H9 (cell line): Measurements from ENCODE around the gene MAP3K12. TPM values are rescaled to one million over a fixed set of nuclear protein-coding genes. Genes with fewer than 3 reads are reported as not detected.

ENCODE experiments used
- DNase-seq: peaks from one replicate; pipeline ENCODE4 v3.0.0-alpha.2; 2017
- H2AFZ ChIP-seq: one replicate; pipeline ENCODE4 v1.6.1; 2013; ENCODE audit warnings: mild to moderate bottlenecking, low read length, control low read depth, moderate library complexity
- H2AK5ac ChIP-seq: 2 replicates; pipeline ENCODE4 v1.6.1; 2013; ENCODE audit warnings: low read length, control low read depth, mixed read lengths; ENCODE audit not compliant: insufficient read length
- H2BK120ac ChIP-seq: one replicate; pipeline ENCODE4 v1.6.1; 2013; ENCODE audit warnings: low read depth, mild to moderate bottlenecking, low read length, control low read depth, inconsistent platforms; ENCODE audit not compliant: poor library complexity, severe bottlenecking
- H2BK12ac ChIP-seq: 2 replicates; pipeline ENCODE4 v1.6.1; 2013; ENCODE audit warnings: low read length, control low read depth, mixed read lengths, low read depth; ENCODE audit not compliant: insufficient read length
- H2BK15ac ChIP-seq: 2 replicates; pipeline ENCODE4 v1.6.1; 2013; ENCODE audit warnings: low read depth, low read length, control low read depth
- H2BK20ac ChIP-seq: one replicate; pipeline ENCODE4 v1.6.1; 2013; ENCODE audit warnings: low read depth, mild to moderate bottlenecking, low read length, control low read depth, inconsistent platforms; ENCODE audit not compliant: poor library complexity, severe bottlenecking
- H2BK5ac ChIP-seq: 2 replicates; pipeline ENCODE4 v1.6.1; 2013; ENCODE audit warnings: low read length, control low read depth, mixed read lengths; ENCODE audit not compliant: insufficient read length
- H3K14ac ChIP-seq: 2 replicates; pipeline ENCODE4 v1.6.1; 2013; ENCODE audit warnings: low read length, control low read depth; ENCODE audit not compliant: insufficient read depth
- H3K18ac ChIP-seq: 2 replicates; pipeline ENCODE4 v1.6.1; 2013; ENCODE audit warnings: low read depth, mild to moderate bottlenecking, mixed read lengths, low read length, control low read depth; ENCODE audit not compliant: insufficient read length
- H3K23ac ChIP-seq: 2 replicates; pipeline ENCODE4 v1.6.1; 2013; ENCODE audit warnings: low read length, control low read depth, mixed read lengths, low read depth; ENCODE audit not compliant: insufficient read length
- H3K23me2 ChIP-seq: 2 replicates; pipeline ENCODE4 v1.6.1; 2013; ENCODE audit warnings: low read depth, mild to moderate bottlenecking, mixed read lengths, low read length, control low read depth; ENCODE audit not compliant: insufficient read length, poor library complexity, severe bottlenecking
- H3K27ac ChIP-seq: 2 replicates; pipeline ENCODE4 v1.5.1; 2013; ENCODE audit warnings: low read length, control low read depth, mixed read lengths, low read depth; ENCODE audit not compliant: insufficient read length
- H3K27me3 ChIP-seq: 2 replicates; pipeline ENCODE4 v1.6.1; 2013; ENCODE audit warnings: low read length, control low read depth, inconsistent platforms; ENCODE audit not compliant: insufficient read depth
- H3K4ac ChIP-seq: 2 replicates; pipeline ENCODE4 v1.6.1; 2013; ENCODE audit warnings: low read depth, mild to moderate bottlenecking, control low read depth, inconsistent platforms, low read length, moderate library complexity
- H3K4me1 ChIP-seq: 2 replicates; pipeline ENCODE4 v1.6.1; 2013; ENCODE audit warnings: low read length, control low read depth, inconsistent platforms; ENCODE audit not compliant: insufficient read depth
- H3K4me2 ChIP-seq: 2 replicates; pipeline ENCODE4 v1.6.1; 2013; ENCODE audit warnings: low read length, control low read depth, mixed read lengths; ENCODE audit not compliant: insufficient read length, insufficient read depth
- H3K56ac ChIP-seq: 2 replicates; pipeline ENCODE4 v1.6.1; 2013; ENCODE audit warnings: low read depth, mild to moderate bottlenecking, mixed read lengths, low read length, control low read depth; ENCODE audit not compliant: insufficient read length
- H3K79me1 ChIP-seq: 2 replicates; pipeline ENCODE4 v1.6.1; 2013; ENCODE audit warnings: low read depth, mild to moderate bottlenecking, moderate library complexity, low read length, control low read depth, inconsistent platforms; ENCODE audit not compliant: insufficient read depth, poor library complexity, severe bottlenecking
- H3K79me2 ChIP-seq: 2 replicates; pipeline ENCODE4 v1.6.1; 2013; ENCODE audit warnings: low read length, control low read depth, inconsistent platforms; ENCODE audit not compliant: insufficient read depth
- H3K9ac ChIP-seq: 2 replicates; pipeline ENCODE4 v1.6.1; 2013; ENCODE audit warnings: low read length, control low read depth, mixed read lengths; ENCODE audit not compliant: insufficient read length; ENCODE audit errors: extremely low read depth
- H3K9me3 ChIP-seq: one replicate; pipeline ENCODE4 v1.6.1; 2013; ENCODE audit warnings: low read depth, low read length, inconsistent platforms; ENCODE audit not compliant: control insufficient read depth
- H3T11ph ChIP-seq: one replicate; pipeline ENCODE4 v1.6.1; 2013; ENCODE audit warnings: mild to moderate bottlenecking, low read length, control low read depth, inconsistent platforms
- H4K20me1 ChIP-seq: one replicate; pipeline ENCODE4 v1.6.1; 2013; ENCODE audit not compliant: control insufficient read depth, insufficient read length, insufficient read depth
- H4K5ac ChIP-seq: 2 replicates; pipeline ENCODE4 v1.6.1; 2013; ENCODE audit warnings: low read depth, mild to moderate bottlenecking, mixed read lengths, low read length, control low read depth; ENCODE audit not compliant: insufficient read length
- H4K8ac ChIP-seq: replicated peaks from 2 replicates; pipeline ENCODE4 v1.6.1; 2013; ENCODE audit warnings: low read length, control low read depth, mixed read lengths, low read depth; ENCODE audit not compliant: insufficient read length
- H4K91ac ChIP-seq: 2 replicates; pipeline ENCODE4 v1.6.1; 2013; ENCODE audit warnings: low read depth, mild to moderate bottlenecking, moderate library complexity, mixed read lengths, low read length, control low read depth; ENCODE audit not compliant: insufficient read length
- H3K27ac Mint-ChIP-seq, 3 experiments: 2 replicates in 2 of 3; 3 replicates in 1 of 3; pipeline ENCODE4 v1.8.0; 2020 to 2021; ENCODE audit warnings: mixed read lengths in 3 of 3, mild to moderate bottlenecking in 1 of 3, moderate library complexity in 1 of 3
- H3K27me3 Mint-ChIP-seq: 2 replicates; pipeline ENCODE4 v1.8.0; 2021; ENCODE audit warnings: low read depth, mild to moderate bottlenecking, moderate library complexity, mixed read lengths
- H3K36me3 Mint-ChIP-seq, 3 experiments: 2 replicates in 2 of 3; 3 replicates in 1 of 3; pipeline ENCODE4 v1.8.0; 2020 to 2021; ENCODE audit warnings: low read depth in 3 of 3, mixed read lengths in 3 of 3; ENCODE audit not compliant: insufficient read depth in 1 of 3
- H3K4me1 Mint-ChIP-seq, 2 experiments: 2 replicates each; pipeline ENCODE4 v1.8.0; 2020; ENCODE audit warnings: mixed read lengths in 2 of 2
- H3K4me3 Mint-ChIP-seq, 2 experiments: 2 replicates in 1 of 2; 3 replicates in 1 of 2; pipeline ENCODE4 v1.8.0; 2020 to 2021; ENCODE audit warnings: mild to moderate bottlenecking in 2 of 2, mixed read lengths in 2 of 2, moderate library complexity in 1 of 2
- H3K9me3 Mint-ChIP-seq, 2 experiments: 2 replicates in 1 of 2; 3 replicates in 1 of 2; pipeline ENCODE4 v1.8.0; 2020; ENCODE audit warnings: mild to moderate bottlenecking in 2 of 2, mixed read lengths in 2 of 2, moderate library complexity in 1 of 2
- CTCF ChIP-seq: fragments of 200-600 bp; sonication (generic); conservative IDR thresholded peaks from 3 replicates; pipeline ENCODE4 v1.8.0; 2021; ENCODE audit warnings: antibody characterized with exemption, mild to moderate bottlenecking
- WGBS: extraction: QIAGEN DNeasy Blood & Tissue Kit; methylation state at CpG from one replicate; pipeline ENCODE4 v1.1.7; 2013; ENCODE audit warnings: missing lambda C conversion rate, low lambda C conversion rate, mixed read lengths; ENCODE audit not compliant: insufficient read length; ENCODE audit errors: extremely low coverage; 5-methylcytosine and 5-hydroxymethylcytosine counted together
- total RNA-seq: library from RNA; stranded (reverse); gene quantifications from 2 replicates; pipeline ENCODE4 v1.2.1, GENCODE V29; 2021

Gene MAP3K12
- total RNA-seq, 1 experiment from 2014 or later: 22.3 TPM

- H2BK5ac ChIP-seq: no peak overlapping the region
- no peak overlapping the region for H4K8ac ChIP-seq
- no peak overlapping the region for H2BK12ac ChIP-seq
- H3K23ac ChIP-seq: no peak overlapping the region
- no peak overlapping the region for H3K56ac ChIP-seq
- DNase-seq: no peak
- no peaks in the 10 kb centered on the region for H3K27me3 ChIP-seq
- no peak overlapping the region for H2BK120ac ChIP-seq
- no peak overlapping the region for H2BK15ac ChIP-seq
- H3K23me2 ChIP-seq: no peaks in the 10 kb centered on the region
- no peak overlapping the region for H3K4me3 Mint-ChIP-seq
- no peak overlapping the region for H3T11ph ChIP-seq
- H3K79me1 ChIP-seq: peaks cover 7% of the 10 kb centered on the region
- no peak overlapping the region for H4K5ac ChIP-seq
- H3K4ac ChIP-seq: no peak overlapping the region
- peaks cover 72 to 99% (median 92%) of the 10 kb centered on the region in 3 experiments for H3K36me3 Mint-ChIP-seq
- no peak overlapping the region for H2BK20ac ChIP-seq
- H2AK5ac ChIP-seq: no peak overlapping the region
- no peaks in the 10 kb centered on the region for H4K20me1 ChIP-seq
- peak overlapping the region in 1 of 3 experiments; percentile 92; a peak in 2 of 7 replicates for H3K27ac Mint-ChIP-seq
- no peaks in the 10 kb centered on the region; the same call in none of the 2 replicates for H3K79me2 ChIP-seq
- H3K9ac ChIP-seq: no peak overlapping the region
- TF ChIP-seq CTCF: no peak
- H3K18ac ChIP-seq: no peak overlapping the region
- H3K4me1 Mint-ChIP-seq: peaks cover 22 to 47% of the 10 kb centered on the region in 2 experiments
- no peak overlapping the region for H4K91ac ChIP-seq
- WGBS: no CpG with 5 or more reads among the region's 1 CpG
- no peaks in the 10 kb centered on the region for H3K9me3 ChIP-seq
- no peak overlapping the region for H3K4me2 ChIP-seq
- H3K14ac ChIP-seq: no peak overlapping the region
- H2AFZ ChIP-seq: no peak overlapping the region
- H3K4me1 ChIP-seq: no peaks in the 10 kb centered on the region
- H3K9me3 Mint-ChIP-seq: no peaks in the 10 kb centered on the region; a peak in 1 of 5 replicates
- no peak overlapping the region for H3K27ac ChIP-seq
- no peaks in the 10 kb centered on the region for H3K27me3 Mint-ChIP-seq
These were observed 31.0 kb downstream of the MAP3K12 start for GRCh38 chr12:53468282-53468681.
